K562 (cell line): ENCODE measurements around the gene DEFB124. TPM values are rescaled to one million over a fixed set of nuclear protein-coding genes. Genes with fewer than 3 reads are reported as not detected.
A peak's percentile ranks its signal among the peaks of the same experiment; 100 is the strongest.

Source experiments
- ATAC-seq: fragments of 200-7000 bp; cut with Tn5 transposase; 3 replicates; pipeline ENCODE4 v1.9.1; 2020; ENCODE audit warnings: moderate library complexity
- BruUV-seq: library from RNA; stranded (reverse); fragments of 400-500 nt; replicated peaks from 2 replicates; lab custom pipeline; 2021; lab: Mats Ljungman, UMichigan
- CTCF ChIA-PET: fragments of 300-600 bp; formaldehyde crosslinking; extraction: SDS; loops from one replicate; lab custom pipeline; 2021; ENCODE audit warnings: low intra/inter-chr PET ratio; lab: Yijun Ruan, JAX
- POLR2A ChIA-PET: fragments of 300-600, 350-650 bp; sonication (Branson Sonifier 250); formaldehyde crosslinking; extraction: SDS; loops from one replicate; lab custom pipeline; 2021; ENCODE audit warnings: antibody characterized with exemption, inconsistent platforms; lab: Yijun Ruan, JAX
- DNase-seq, 4 experiments: peaks; one replicate each; pipeline versions ENCODE4 v3.0.0 to v3.0.0-alpha.2; 2011 to 2018; ENCODE audit warnings: low spot score in 3 of 4, mixed read lengths in 3 of 4; ENCODE audit errors: extremely low read depth in 1 of 4
- FAIRE-seq: peaks from 2 replicates; lab custom pipeline; 2011; peaks lifted over from hg19 to GRCh38; lab: Jason Lieb, UNC
- H2AFZ ChIP-seq: 2 replicates; pipeline ENCODE4 v1.6.0; 2011; ENCODE audit warnings: low read depth, low read length, control low read depth, inconsistent platforms
- H3K27ac ChIP-seq: fragments of 200-600 bp; 3 replicates; pipeline ENCODE4 v1.8.0; 2011; ENCODE audit warnings: low read depth, mild to moderate bottlenecking, control low read depth, inconsistent platforms, low read length, moderate library complexity, mixed read lengths; ENCODE audit errors: extremely low read depth
- H3K27me3 ChIP-seq, 2 experiments: fragments of 300-600 bp in 1 of 2; 2 replicates in 1 of 2; 3 replicates in 1 of 2; pipeline versions ENCODE4 v1.6.0 to v1.8.0; 2011; ENCODE audit warnings: inconsistent platforms in 2 of 2, low read length in 2 of 2, mild to moderate bottlenecking in 1 of 2, mixed read lengths in 1 of 2, moderate library complexity in 1 of 2; ENCODE audit not compliant: control insufficient read depth in 2 of 2, insufficient read depth in 2 of 2
- H3K36me3 ChIP-seq: fragments of 300-600 bp; 3 replicates; pipeline ENCODE4 v1.8.0; 2011; ENCODE audit warnings: mild to moderate bottlenecking, low read length, inconsistent platforms; ENCODE audit not compliant: control insufficient read depth, insufficient read depth
- H3K4me1 ChIP-seq, 2 experiments: fragments of 200-600 bp in 1 of 2; replicated peaks in 1 of 2; 2 replicates in 1 of 2; 3 replicates in 1 of 2; pipeline versions ENCODE4 v1.5.1 to v1.8.0; 2011; ENCODE audit warnings: inconsistent platforms in 2 of 2, low read length in 2 of 2, mild to moderate bottlenecking in 1 of 2, mixed read lengths in 1 of 2, moderate library complexity in 1 of 2; ENCODE audit not compliant: control insufficient read depth in 2 of 2, insufficient read depth in 2 of 2
- H3K4me2 ChIP-seq: 2 replicates; pipeline ENCODE4 v1.6.1; 2011; ENCODE audit warnings: low read length, control low read depth, inconsistent platforms, mixed read lengths; ENCODE audit not compliant: insufficient read depth
- H3K4me3 ChIP-seq: fragments of 200-600 bp; sonication (generic), shearing (Covaris generic); 2 replicates; pipeline ENCODE4 v1.5.1; 2016; ENCODE audit warnings: control low read depth, inconsistent platforms
- H3K79me2 ChIP-seq: fragments of 200-600 bp; 3 replicates; pipeline ENCODE4 v1.8.0; 2011; ENCODE audit warnings: low read length, inconsistent platforms; ENCODE audit not compliant: control insufficient read depth, insufficient read depth
- H3K9ac ChIP-seq, 2 experiments: 2 replicates each; pipeline versions ENCODE4 v1.6.0 to v1.6.1; 2011; ENCODE audit warnings: low read depth in 2 of 2, low read length in 2 of 2, control low read depth in 1 of 2, inconsistent platforms in 1 of 2, mild to moderate bottlenecking in 1 of 2, mixed read lengths in 1 of 2; ENCODE audit not compliant: insufficient read depth in 1 of 2
- H3K9me1 ChIP-seq: one replicate; pipeline ENCODE4 v1.6.0; 2011; ENCODE audit warnings: inconsistent platforms, mild to moderate bottlenecking, low read length, moderate library complexity; ENCODE audit not compliant: control insufficient read depth, insufficient read depth
- H3K9me3 ChIP-seq: replicated peaks from 2 replicates; pipeline ENCODE4 v1.5.1; 2011; ENCODE audit warnings: low read depth, low read length, inconsistent platforms; ENCODE audit not compliant: control insufficient read depth, insufficient read depth
- H4K20me1 ChIP-seq: replicated peaks from 2 replicates; pipeline ENCODE4 v1.6.1; 2011; ENCODE audit warnings: low read length, inconsistent platforms, mixed read lengths; ENCODE audit not compliant: control insufficient read depth, insufficient read depth
- ARID1B ChIP-seq: fragments of 450-650 bp; IDR thresholded peaks from 2 replicates; pipeline ENCODE4 v1.6.1; 2016; ENCODE audit warnings: antibody characterized with exemption, mild to moderate bottlenecking, inconsistent platforms
- BCOR ChIP-seq: fragments of 450-650 bp; IDR thresholded peaks from 2 replicates; pipeline ENCODE4 v1.6.1; 2016
- FOXK2 ChIP-seq, 2 experiments: fragments of 450-650 bp; IDR thresholded peaks in 1 of 2; conservative IDR thresholded peaks in 1 of 2; 2 replicates each; pipeline ENCODE4 v1.6.1; 2016; ENCODE audit warnings: low read depth in 2 of 2, mild to moderate bottlenecking in 1 of 2
- GABPA ChIP-seq: fragments of 200-800 bp; sonication (Bioruptor generic); conservative IDR thresholded peaks from 2 replicates; pipeline ENCODE4 v1.6.1; 2016; ENCODE audit warnings: low read depth, missing genetic modification characterization, missing compliant biosample characterization
- RAD51 ChIP-seq: fragments of 450-650 bp; IDR thresholded peaks from 2 replicates; pipeline ENCODE4 v1.7.1; 2016; ENCODE audit warnings: low read depth, mild to moderate bottlenecking, borderline replicate concordance
- REST ChIP-seq, 2 experiments: fragments of 450-650 bp; formaldehyde crosslinking in 1 of 2; IDR thresholded peaks; 2 replicates each; pipeline versions ENCODE4 v1.4.0 to v1.6.1; 2014 to 2020; ENCODE audit warnings: mild to moderate bottlenecking in 2 of 2, borderline replicate concordance in 1 of 2, low read depth in 1 of 2
- RHOXF2B ChIP-seq: fragments of 250-450 bp; sonication (Bioruptor Pico); conservative IDR thresholded peaks from 2 replicates; pipeline ENCODE4 v1.5.1; 2021
- SAFB ChIP-seq: fragments of 200-400 bp; formaldehyde crosslinking; IDR thresholded peaks from 2 replicates; pipeline ENCODE4 v1.6.1; 2017; ENCODE audit warnings: low read depth, low read length, borderline replicate concordance
- SMC3 ChIP-seq: conservative IDR thresholded peaks from 2 replicates; pipeline ENCODE4 v1.6.1; 2011; ENCODE audit warnings: low read depth, low read length, improper control_type of control experiment; ENCODE audit not compliant: insufficient read depth
- TEAD2 ChIP-seq: fragments of 450-650 bp; IDR thresholded peaks from 2 replicates; pipeline ENCODE4 v1.6.1; 2016; ENCODE audit warnings: missing genetic modification characterization, control low read depth, missing compliant biosample characterization
- U2AF2 ChIP-seq: fragments of 200-400 bp; formaldehyde crosslinking; optimal IDR thresholded peaks from 2 replicates; pipeline ENCODE3; 2017; ENCODE audit warnings: low read depth, mild to moderate bottlenecking, low read length
- WGBS: fragments of 100-300 bp; shearing (Covaris generic); methylation state at CpG from one replicate; pipeline ENCODE4 v1.1.6; 2016; ENCODE audit warnings: low coverage, mixed read lengths; ENCODE audit not compliant: insufficient coverage; ENCODE audit errors: missing lambda C conversion rate; 5-methylcytosine and 5-hydroxymethylcytosine counted together
- in situ Hi-C: fragments of 300-500 bp; cut with MboI; formaldehyde crosslinking; loops from 4 replicates; pipeline ENCODE4 v1.15.0; 2018; ENCODE audit warnings: inconsistent platforms, mixed read lengths
- intact Hi-C: fragments of 100-400 bp; cut with micrococcal nuclease; formaldehyde crosslinking; loops from 2 replicates; pipeline ENCODE4 v1.14.2; 2022
- polyA plus RNA-seq, 8 experiments: library from polyadenylated mRNA; depleted of rRNA in 4 of 8; stranded (reverse) in 5 of 8; unstranded in 3 of 8; fragments of >200 nt; fragmentation: Nextera tagmentation in 2 of 8; fragmentation: Illumina TruSeq in 1 of 8; extraction: Ambion mirVana in 2 of 8; extraction: Trizol in 1 of 8; gene quantifications; 2 replicates each; pipeline versions ENCODE4 v1.2.1 to v1.2.3, GENCODE V29; 2011 to 2014; ENCODE audit warnings: inconsistent platforms in 1 of 8, missing spikeins in 1 of 8
- total RNA-seq, 7 experiments: library from RNA; depleted of rRNA in 6 of 7; stranded (reverse); fragments of >200 nt in 6 of 7; fragmentation: Illumina TruSeq in 2 of 7; extraction: Trizol in 2 of 7; gene quantifications; 2 replicates each; pipeline versions ENCODE4 v1.2.1 to v1.2.3, GENCODE V29; 2011 to 2021; ENCODE audit warnings: low replicate concordance in 1 of 7

The DEFB124 gene
- total and polyA plus RNA-seq, 9 of the 15 experiments (the other 6 are each of a cell fraction or from before 2014, with no cell fraction given): not detected

GRCh38 chr20:31494131-31494530 lies 19.2 kb upstream of the DEFB124 start:
- Histone ChIP-seq H3K9ac (no peak overlapping the region), H3K4me1 (peaks cover 0 to 4% of the 10 kb centered on the region in 2 experiments; a peak in 2 of 5 replicates), H3K4me3 (no peak overlapping the region), H3K9me1 (no peaks in the 10 kb centered on the region), H2AFZ (no peak overlapping the region), H3K79me2 (no peaks in the 10 kb centered on the region), H3K4me2 (no peak overlapping the region), H3K36me3 (no peaks in the 10 kb centered on the region), H3K27ac (no peak overlapping the region), H3K27me3 (peaks cover 4 to 12% of the 10 kb centered on the region in 2 experiments; a peak in 4 of 5 replicates), H4K20me1 (no peaks in the 10 kb centered on the region), H3K9me3 (no peaks in the 10 kb centered on the region)
- ChIA-PET POLR2A (interaction anchor here (0.9 kb wide), 1 partner anchor 9 kb away, joined by 5 read pairs; no protein-coding TSS in a partner anchor), CTCF (interaction anchor here (0.5 to 0.7 kb wide), 3 partner anchors 13 to 98 kb away, joined by 3 to 9 read pairs (median 3); no protein-coding TSS in a partner anchor)
- ATAC-seq: peak; percentile 96
- in situ Hi-C loops (loop anchor here (10.0 kb wide), 1 partner anchor 179 kb away; no protein-coding TSS in a partner anchor), intact Hi-C loops (no loop called here)
- WGBS: 0% methylated on average over 2 of the region's 2 CpGs
- peak; percentile 68 to 75 (median 72) for DNase-seq
- BruUV-seq: no TSS peak
- FAIRE-seq: peak; percentile 91
- TF ChIP-seq U2AF2: no peak
- 0 out of 2 replicates have a peak, but pooled peaks have one; percentile 12 for TF ChIP-seq ARID1B
- TF ChIP-seq SAFB: no peak
- peak in 1 of 2 experiments; percentile 65; a peak in 1 of 4 replicates for TF ChIP-seq FOXK2 (conservative IDR thresholded peaks at IDR 0.05 in 1 of 2, IDR thresholded peaks at IDR 0.05 in 1 of 2; ENCODE audit: low read depth in 2 of 2)
- TF ChIP-seq SMC3: 0 out of 2 replicates have a peak, but pooled peaks have one; percentile 17
- no peak for TF ChIP-seq GABPA (tag)
- peak; percentile 81 for TF ChIP-seq RAD51
- TF ChIP-seq REST (IDR thresholded peaks at IDR 0.05; ENCODE audit: borderline replicate concordance): peak; percentile 24; the same call in 1 of the 2 replicates
- no peak for TF ChIP-seq REST (CRISPR knock-in tag; IDR thresholded peaks at IDR 0.05; ENCODE audit: low read depth)
- peak; percentile 100 for TF ChIP-seq TEAD2
- TF ChIP-seq RHOXF2B (CRISPR knock-in tag): no peak
- TF ChIP-seq BCOR: no peak
